Endothelial cell (in vitro differentiated cells): ENCODE data around the gene FRMPD1. TPM values are rescaled to one million over a fixed set of nuclear protein-coding genes. Genes with fewer than 3 reads are reported as not detected.

Experiments
- DNase-seq: peaks from one replicate; pipeline ENCODE4 v3.0.0; 2021; ENCODE audit warnings: low spot score
- H3K27ac Mint-ChIP-seq: one replicate; pipeline ENCODE4 v1.8.0; 2021; ENCODE audit warnings: mixed read lengths, inconsistent platforms; ENCODE audit not compliant: unreplicated experiment
- H3K27me3 Mint-ChIP-seq: one replicate; pipeline ENCODE4 v1.8.0; 2021; ENCODE audit warnings: mild to moderate bottlenecking, moderate library complexity, mixed read lengths, inconsistent platforms; ENCODE audit not compliant: unreplicated experiment
- H3K36me3 Mint-ChIP-seq: one replicate; pipeline ENCODE4 v1.8.0; 2021; ENCODE audit warnings: mild to moderate bottlenecking, low read depth, mixed read lengths, inconsistent platforms; ENCODE audit not compliant: unreplicated experiment
- H3K4me1 Mint-ChIP-seq: one replicate; pipeline ENCODE4 v1.8.0; 2021; ENCODE audit warnings: mild to moderate bottlenecking, mixed read lengths, inconsistent platforms; ENCODE audit not compliant: unreplicated experiment
- H3K4me3 Mint-ChIP-seq: one replicate; pipeline ENCODE4 v1.8.0; 2021; ENCODE audit warnings: mild to moderate bottlenecking, mixed read lengths, inconsistent platforms; ENCODE audit not compliant: unreplicated experiment
- H3K9me3 Mint-ChIP-seq: one replicate; pipeline ENCODE4 v1.8.0; 2021; ENCODE audit warnings: mixed read lengths, inconsistent platforms; ENCODE audit not compliant: unreplicated experiment
- total RNA-seq: library from RNA; stranded (reverse); fragmentation: NEBNext Ultra II Directional; extraction: Animal tissue kit (Norgen Biotek cat#: 25700); gene quantifications from one replicate; pipeline ENCODE4 v1.2.1, GENCODE V29; 2021; ENCODE audit not compliant: unreplicated experiment
- TF ChIP-seq, protein P1 (sequence below): fragments of 200-600 bp; sonication (generic); IDR thresholded peaks from one replicate; pipeline ENCODE4 v1.5.0; 2021; ENCODE audit warnings: antibody characterized with exemption; ENCODE audit not compliant: unreplicated experiment

The FRMPD1 gene
- total RNA-seq, 1 donor from 2014 or later: 0.08 TPM

DNA sequence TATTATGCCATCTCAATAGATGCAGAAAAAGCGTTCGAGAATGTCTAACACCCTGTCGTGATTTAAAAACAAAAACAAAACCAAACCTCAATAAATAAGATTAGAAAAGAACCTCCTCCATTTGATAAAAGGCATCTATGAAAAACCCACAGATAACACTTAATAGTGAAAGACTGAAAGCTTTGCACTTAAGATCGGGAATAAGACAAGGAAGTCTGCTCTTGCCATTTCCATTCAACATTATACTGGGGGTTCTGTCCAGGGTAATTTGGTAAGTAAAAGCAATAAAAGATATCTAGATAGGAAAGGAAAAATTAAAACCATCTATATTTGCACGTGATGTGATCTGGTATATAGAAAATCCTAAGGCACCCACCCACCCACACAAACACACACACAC is 141.4 kb downstream of the FRMPD1 start:
- no peaks in the 10 kb centered on the region for H3K4me1 Mint-ChIP-seq

GRCh38 chr9:37796232-37796631 is 145.5 kb downstream of the FRMPD1 start:
- no peak overlapping the region for H3K27ac Mint-ChIP-seq
- no peak overlapping the region for H3K4me3 Mint-ChIP-seq

More for the DNA sequence above, 141.4 kb downstream of the FRMPD1 start:
- DNase-seq: no peak
- H3K27ac Mint-ChIP-seq: no peak overlapping the region
- TF ChIP-seq, protein P1, sequence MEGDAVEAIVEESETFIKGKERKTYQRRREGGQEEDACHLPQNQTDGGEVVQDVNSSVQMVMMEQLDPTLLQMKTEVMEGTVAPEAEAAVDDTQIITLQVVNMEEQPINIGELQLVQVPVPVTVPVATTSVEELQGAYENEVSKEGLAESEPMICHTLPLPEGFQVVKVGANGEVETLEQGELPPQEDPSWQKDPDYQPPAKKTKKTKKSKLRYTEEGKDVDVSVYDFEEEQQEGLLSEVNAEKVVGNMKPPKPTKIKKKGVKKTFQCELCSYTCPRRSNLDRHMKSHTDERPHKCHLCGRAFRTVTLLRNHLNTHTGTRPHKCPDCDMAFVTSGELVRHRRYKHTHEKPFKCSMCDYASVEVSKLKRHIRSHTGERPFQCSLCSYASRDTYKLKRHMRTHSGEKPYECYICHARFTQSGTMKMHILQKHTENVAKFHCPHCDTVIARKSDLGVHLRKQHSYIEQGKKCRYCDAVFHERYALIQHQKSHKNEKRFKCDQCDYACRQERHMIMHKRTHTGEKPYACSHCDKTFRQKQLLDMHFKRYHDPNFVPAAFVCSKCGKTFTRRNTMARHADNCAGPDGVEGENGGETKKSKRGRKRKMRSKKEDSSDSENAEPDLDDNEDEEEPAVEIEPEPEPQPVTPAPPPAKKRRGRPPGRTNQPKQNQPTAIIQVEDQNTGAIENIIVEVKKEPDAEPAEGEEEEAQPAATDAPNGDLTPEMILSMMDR: no peak
- no peak overlapping the region for H3K4me3 Mint-ChIP-seq
- no peaks in the 10 kb centered on the region for H3K36me3 Mint-ChIP-seq
- no peaks in the 10 kb centered on the region for H3K9me3 Mint-ChIP-seq
- H3K27me3 Mint-ChIP-seq: no peaks in the 10 kb centered on the region

More at GRCh38 chr9:37796232-37796631, 145.5 kb downstream of the FRMPD1 start:
- TF ChIP-seq, protein P1: no peak
- DNase-seq: no peak
- H3K4me1 Mint-ChIP-seq: peaks cover 2% of the 10 kb centered on the region
- H3K9me3 Mint-ChIP-seq: no peaks in the 10 kb centered on the region
- no peaks in the 10 kb centered on the region for H3K36me3 Mint-ChIP-seq
- peaks cover 1% of the 10 kb centered on the region for H3K27me3 Mint-ChIP-seq

Other genes with a start within 250 kb of the FRMPD1 start
- 81.5 TPM for gene GRHPR, start 228.3 kb upstream of the FRMPD1 start, total RNA-seq
- gene ZBTB5, start 185.5 kb upstream of the FRMPD1 start, total RNA-seq: 9.0 TPM
- 16.9 TPM for gene POLR1E, start 165.0 kb upstream of the FRMPD1 start, total RNA-seq
- 24.2 TPM for gene FBXO10, start 74.6 kb upstream of the FRMPD1 start, total RNA-seq
- 52.5 TPM for gene TOMM5, start 58.4 kb upstream of the FRMPD1 start, total RNA-seq
- gene TRMT10B, start 102.9 kb downstream of the FRMPD1 start, total RNA-seq: 4.7 TPM
- 30.8 TPM for gene EXOSC3, start 134.1 kb downstream of the FRMPD1 start, total RNA-seq
- gene DCAF10, start 149.8 kb downstream of the FRMPD1 start, total RNA-seq: 14.9 TPM